ENCODE data around the gene CDK10. TPM values are rescaled to one million over a fixed set of nuclear protein-coding genes. Genes with fewer than 3 reads are reported as not detected.

CDK10 gene
- total and polyA plus RNA-seq, 9 of the 15 experiments (the other 6 are each of a cell fraction or from before 2014, with no cell fraction given): 2.0 to 85.1 (median 40.1) TPM

DNA sequence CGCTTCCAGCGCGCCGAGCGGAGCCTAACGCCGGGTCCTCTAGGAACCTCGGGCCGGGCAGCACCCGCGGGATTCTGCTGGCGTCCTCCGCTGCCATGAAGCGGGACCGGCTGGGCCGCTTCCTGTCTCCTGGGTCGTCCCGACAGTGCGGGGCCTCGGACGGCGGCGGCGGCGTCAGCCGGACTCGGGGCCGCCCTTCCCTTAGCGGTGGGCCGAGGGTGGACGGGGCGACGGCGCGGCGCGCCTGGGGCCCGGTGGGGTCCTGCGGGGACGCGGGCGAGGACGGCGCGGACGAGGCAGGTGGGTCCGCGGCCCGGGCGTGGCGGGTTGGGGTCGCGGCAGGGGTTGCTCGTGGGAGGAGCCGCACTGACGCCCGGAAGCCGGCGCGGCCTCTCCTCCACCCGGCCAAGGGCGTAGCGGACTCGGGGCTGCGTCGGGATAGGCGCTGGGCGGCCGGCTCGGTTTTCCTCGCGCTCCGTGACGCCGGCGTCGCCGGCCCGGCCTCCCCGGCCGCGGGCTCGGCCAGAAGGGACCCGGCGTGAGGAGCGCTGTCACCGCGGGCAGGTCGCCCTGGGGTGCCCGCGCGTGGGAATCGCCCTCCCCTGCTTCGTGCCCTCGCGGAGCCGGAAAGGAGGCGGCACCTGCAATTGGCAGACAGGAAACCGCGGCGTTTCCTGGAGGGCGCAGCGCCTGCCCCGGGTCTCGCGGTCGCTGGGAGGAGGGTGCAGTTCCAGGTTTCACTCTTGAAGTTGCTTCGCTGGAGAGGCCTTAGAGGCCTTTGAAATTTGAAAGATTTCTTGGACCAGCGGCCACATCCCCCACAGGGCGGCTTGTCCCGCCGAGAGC, 35.3 kb downstream of the CDK10 start (continued):
- no peak for TF ChIP-seq ZFPM2 (CRISPR knock-in tag; IDR thresholded peaks at IDR 0.05)
- no peak for TF ChIP-seq ZNF707 (CRISPR knock-in tag; conservative IDR thresholded peaks at IDR 0.05)
- TF ChIP-seq ZC3H11A (IDR thresholded peaks at IDR 0.05; ENCODE audit: low read depth, low read length): no peak
- TF ChIP-seq TAF15 (IDR thresholded peaks at IDR 0.05; ENCODE audit: low read depth, low read length): peak; percentile 10; the same call in 1 of the 2 replicates
- TF ChIP-seq, protein P1, sequence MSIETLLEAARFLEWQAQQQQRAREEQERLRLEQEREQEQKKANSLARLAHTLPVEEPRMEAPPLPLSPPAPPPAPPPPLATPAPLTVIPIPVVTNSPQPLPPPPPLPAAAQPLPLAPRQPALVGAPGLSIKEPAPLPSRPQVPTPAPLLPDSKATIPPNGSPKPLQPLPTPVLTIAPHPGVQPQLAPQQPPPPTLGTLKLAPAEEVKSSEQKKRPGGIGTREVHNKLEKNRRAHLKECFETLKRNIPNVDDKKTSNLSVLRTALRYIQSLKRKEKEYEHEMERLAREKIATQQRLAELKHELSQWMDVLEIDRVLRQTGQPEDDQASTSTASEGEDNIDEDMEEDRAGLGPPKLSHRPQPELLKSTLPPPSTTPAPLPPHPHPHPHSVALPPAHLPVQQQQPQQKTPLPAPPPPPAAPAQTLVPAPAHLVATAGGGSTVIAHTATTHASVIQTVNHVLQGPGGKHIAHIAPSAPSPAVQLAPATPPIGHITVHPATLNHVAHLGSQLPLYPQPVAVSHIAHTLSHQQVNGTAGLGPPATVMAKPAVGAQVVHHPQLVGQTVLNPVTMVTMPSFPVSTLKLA (conservative IDR thresholded peaks at IDR 0.05): no peak
- TF ChIP-seq, protein P2, sequence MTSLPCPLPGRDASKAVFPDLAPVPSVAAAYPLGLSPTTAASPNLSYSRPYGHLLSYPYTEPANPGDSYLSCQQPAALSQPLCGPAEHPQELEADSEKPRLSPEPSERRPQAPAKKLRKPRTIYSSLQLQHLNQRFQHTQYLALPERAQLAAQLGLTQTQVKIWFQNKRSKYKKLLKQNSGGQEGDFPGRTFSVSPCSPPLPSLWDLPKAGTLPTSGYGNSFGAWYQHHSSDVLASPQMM (CRISPR knock-in tag; IDR thresholded peaks at IDR 0.05): no peak
- TF ChIP-seq TEAD4 (IDR thresholded peaks at IDR 0.05; ENCODE audit: low read length): no peak
- no peak for TF ChIP-seq TEAD4 (CRISPR knock-in tag; IDR thresholded peaks at IDR 0.05; ENCODE audit: borderline replicate concordance)
- TF ChIP-seq SIN3A (IDR thresholded peaks at IDR 0.05; ENCODE audit: borderline replicate concordance in 2 of 2, control insufficient read depth in 1 of 2, low read depth in 2 of 2, low read length in 2 of 2): peak in 1 of 2 experiments; percentile 18; a peak in 1 of 4 replicates
- TF ChIP-seq ZNF764 (CRISPR knock-in tag; IDR thresholded peaks at IDR 0.05; ENCODE audit: low read depth): no peak
- TF ChIP-seq MYC (IDR thresholded peaks at IDR 0.05; ENCODE audit: low read depth, low read length): 0 out of 2 replicates have a peak, but pooled peaks have one; percentile 17
- no peak for TF ChIP-seq MYC (CRISPR knock-in tag; IDR thresholded peaks at IDR 0.05; ENCODE audit: borderline replicate concordance, low read depth)
- no peak for TF ChIP-seq COPS2 (conservative IDR thresholded peaks at IDR 0.05)
- TF ChIP-seq HDAC1 (IDR thresholded peaks at IDR 0.05): no peak
- TF ChIP-seq ZKSCAN3 (CRISPR knock-in tag; IDR thresholded peaks at IDR 0.05): no peak
- no peak for TF ChIP-seq DIDO1 (tag; IDR thresholded peaks at IDR 0.05; ENCODE audit: low read depth)
- no peak for TF ChIP-seq ZNF696 (CRISPR knock-in tag; conservative IDR thresholded peaks at IDR 0.05)
- TF ChIP-seq ZNF75A (CRISPR knock-in tag; IDR thresholded peaks at IDR 0.05): no peak
- no peak for TF ChIP-seq YBX1 (IDR thresholded peaks at IDR 0.05)
- no peak for TF ChIP-seq PTRF (tag; IDR thresholded peaks at IDR 0.05)
- no peak for TF ChIP-seq DNMT1 (IDR thresholded peaks at IDR 0.05)
- no peak for TF ChIP-seq MXI1 (IDR thresholded peaks at IDR 0.05; ENCODE audit: low read depth, low read length)
- no peak for TF ChIP-seq NCOR1 (IDR thresholded peaks at IDR 0.05)
- no peak for TF ChIP-seq ZNF778 (CRISPR knock-in tag; IDR thresholded peaks at IDR 0.05)
- TF ChIP-seq ZNF695 (CRISPR knock-in tag; IDR thresholded peaks at IDR 0.05): no peak
- TF ChIP-seq CGGBP1 (CRISPR knock-in tag; IDR thresholded peaks at IDR 0.05): no peak
- no peak for TF ChIP-seq CEBPB (tag; IDR thresholded peaks at IDR 0.05)
- no peak for TF ChIP-seq ARID1B (IDR thresholded peaks at IDR 0.05)
- no peak for TF ChIP-seq TAL1 (IDR thresholded peaks at IDR 0.05)
- TF ChIP-seq NFE2 (IDR thresholded peaks at IDR 0.05; ENCODE audit: low read depth): no peak
